Suprapubic skin (tissue), 4 donors: ENCODE data around the gene CLIC4. TPM values are rescaled to one million over a fixed set of nuclear protein-coding genes. Genes with fewer than 3 reads are reported as not detected.
"Not testable (repeated sequence)": the region's sequence is repeated elsewhere in the genome, so short reads cannot be mapped to it uniquely, and the experiment has no call there.

ENCODE experiments used
- DNase-seq, 2 donors: peaks; one replicate each; pipeline ENCODE4 v3.0.0-alpha.2; 2019; ENCODE audit warnings: low spot score in 2 of 2
- H3K27ac ChIP-seq: fragments of 200-600 bp; sonication (generic); one replicate; pipeline ENCODE4 v1.5.1; 2019
- H3K27me3 ChIP-seq: fragments of 200-600 bp; sonication (generic); one replicate; pipeline ENCODE4 v1.5.1; 2019
- H3K36me3 ChIP-seq: fragments of 200-600 bp; sonication (generic); one replicate; pipeline ENCODE4 v1.5.1; 2019
- H3K4me1 ChIP-seq: fragments of 200-600 bp; sonication (generic); one replicate; pipeline ENCODE4 v1.5.1; 2019
- H3K4me3 ChIP-seq: fragments of 200-600 bp; sonication (generic); one replicate; pipeline ENCODE4 v1.5.1; 2019; ENCODE audit warnings: mild to moderate bottlenecking
- H3K9me3 ChIP-seq: fragments of 200-600 bp; sonication (generic); one replicate; pipeline ENCODE4 v1.5.1; 2019
- CTCF ChIP-seq, 2 donors: fragments of 200-600 bp in 1 of 2; fragments of 450-650 bp in 1 of 2; sonication (generic) in 1 of 2; IDR thresholded peaks; one replicate each; pipeline ENCODE4 v1.5.1; 2016 to 2019; ENCODE audit warnings: antibody characterized with exemption in 2 of 2, mild to moderate bottlenecking in 1 of 2, moderate library complexity in 1 of 2
- EP300 ChIP-seq: sonication (generic); formaldehyde crosslinking; IDR thresholded peaks from one replicate; pipeline ENCODE4 v1.6.1; 2017; ENCODE audit warnings: antibody characterized with exemption
- POLR2A ChIP-seq, 2 donors: fragments of 450-650 bp; IDR thresholded peaks; one replicate each; pipeline ENCODE4 v1.6.1; 2017; ENCODE audit warnings: antibody characterized with exemption in 2 of 2, mild to moderate bottlenecking in 2 of 2, moderate library complexity in 2 of 2
- POLR2AphosphoS5 ChIP-seq, 3 donors: sonication (generic); formaldehyde crosslinking; IDR thresholded peaks; one replicate each; pipeline ENCODE4 v1.6.1; 2017; ENCODE audit warnings: antibody characterized with exemption in 3 of 3
- WGBS: methylation state at CpG from one replicate; pipeline ENCODE4 v1.1.5; 2018; 5-methylcytosine and 5-hydroxymethylcytosine counted together
- total RNA-seq, 4 donors: library from RNA; depleted of rRNA; stranded (reverse); fragments of >200 nt; gene quantifications; one replicate each; pipeline ENCODE4 v1.1.0, GENCODE V29; 2016

Gene CLIC4
- total RNA-seq, 4 donors from 2014 or later = 50.1 to 76.3 (median 71.4) TPM

GRCh38 chr1:24702511-24703293, 42.5 kb upstream of the CLIC4 start:
- no peak for TF ChIP-seq POLR2A (IDR thresholded peaks at IDR 0.05)
- no peak for TF ChIP-seq POLR2AphosphoS5 (IDR thresholded peaks at IDR 0.05)
- TF ChIP-seq CTCF (IDR thresholded peaks at IDR 0.05) = no peak
- TF ChIP-seq EP300 = no peak
- no peaks in the 10 kb centered on the region for H3K27me3 ChIP-seq
- no peak overlapping the region for H3K27ac ChIP-seq
- DNase-seq = no peak
- no peaks in the 10 kb centered on the region for H3K36me3 ChIP-seq
- peaks cover 15% of the 10 kb centered on the region for H3K4me1 ChIP-seq
- WGBS = 86% methylated on average over 6 of the region's 8 CpGs
- H3K9me3 ChIP-seq = no peaks in the 10 kb centered on the region
- H3K4me3 ChIP-seq = no peak overlapping the region

GRCh38 chr1:24704411-24705259, 40.6 kb upstream of the CLIC4 start:
- peak overlapping the region; percentile 20 for H3K4me3 ChIP-seq
- TF ChIP-seq POLR2AphosphoS5 (IDR thresholded peaks at IDR 0.05) (no peak), EP300 (no peak), POLR2A (IDR thresholded peaks at IDR 0.05) (no peak), CTCF (IDR thresholded peaks at IDR 0.05) (no peak)

GRCh38 chr1:24705260-24706073, 39.8 kb upstream of the CLIC4 start:
- DNase-seq = peak; percentile 80 to 91

More at GRCh38 chr1:24704411-24705259, 40.6 kb upstream of the CLIC4 start:
- Histone ChIP-seq H3K27me3 (no peaks in the 10 kb centered on the region), H3K36me3 (no peaks in the 10 kb centered on the region), H3K4me1 (peaks cover 15% of the 10 kb centered on the region), H3K9me3 (no peaks in the 10 kb centered on the region), H3K27ac (peak overlapping the region; percentile 80)
- 60% methylated on average over 11 of the region's 16 CpGs for WGBS
- DNase-seq = no peak

GRCh38 chr1:24706074-24706389, 39.2 kb upstream of the CLIC4 start:
- not testable (repeated sequence) for H3K36me3 ChIP-seq, H3K9me3 ChIP-seq, DNase-seq, H3K4me3 ChIP-seq, H3K27me3 ChIP-seq
- Histone ChIP-seq H3K27ac (peak overlapping the region; percentile 80), H3K4me1 (peaks cover 15% of the 10 kb centered on the region)
- 98% methylated on average over 9 of the region's 9 CpGs for WGBS

More at GRCh38 chr1:24705260-24706073, 39.8 kb upstream of the CLIC4 start:
- WGBS = 69% methylated on average over 18 of the region's 18 CpGs
- no peaks in the 10 kb centered on the region for H3K36me3 ChIP-seq
- TF ChIP-seq POLR2A (IDR thresholded peaks at IDR 0.05) = no peak
- TF ChIP-seq CTCF (IDR thresholded peaks at IDR 0.05) = no peak
- peak overlapping the region; percentile 20 for H3K4me3 ChIP-seq
- H3K27ac ChIP-seq = peak overlapping the region; percentile 80
- peaks cover 15% of the 10 kb centered on the region for H3K4me1 ChIP-seq
- H3K27me3 ChIP-seq = no peaks in the 10 kb centered on the region
- no peaks in the 10 kb centered on the region for H3K9me3 ChIP-seq

GRCh38 chr1:24707687-24708086, 37.6 kb upstream of the CLIC4 start:
- no peak overlapping the region for H3K27ac ChIP-seq
- H3K27me3 ChIP-seq = no peaks in the 10 kb centered on the region
- 92% methylated on average over 4 of the region's 4 CpGs for WGBS
- no peaks in the 10 kb centered on the region for H3K36me3 ChIP-seq
- no peak overlapping the region for H3K4me3 ChIP-seq
- peaks cover 15% of the 10 kb centered on the region for H3K4me1 ChIP-seq
- DNase-seq = no peak
- H3K9me3 ChIP-seq = no peaks in the 10 kb centered on the region
- TF ChIP-seq POLR2A (IDR thresholded peaks at IDR 0.05) (no peak), EP300 (no peak), CTCF (IDR thresholded peaks at IDR 0.05) (no peak), POLR2AphosphoS5 (IDR thresholded peaks at IDR 0.05) (no peak)
